Hematopoietic multipotent progenitor cell treated with erythropoietin and hydrocortisone succinate and interleukin-3 and kit ligand, for 4 days (in vitro differentiated cells): ENCODE results near the gene RYR2.
"Not testable (repeated sequence)": the region's sequence is repeated elsewhere in the genome, so short reads cannot be mapped to it uniquely, and the experiment has no call there.

Experiments
- DNase-seq: peaks from one replicate; pipeline ENCODE4 v3.0.0-alpha.2; 2015

Gene RYR2

DNA sequence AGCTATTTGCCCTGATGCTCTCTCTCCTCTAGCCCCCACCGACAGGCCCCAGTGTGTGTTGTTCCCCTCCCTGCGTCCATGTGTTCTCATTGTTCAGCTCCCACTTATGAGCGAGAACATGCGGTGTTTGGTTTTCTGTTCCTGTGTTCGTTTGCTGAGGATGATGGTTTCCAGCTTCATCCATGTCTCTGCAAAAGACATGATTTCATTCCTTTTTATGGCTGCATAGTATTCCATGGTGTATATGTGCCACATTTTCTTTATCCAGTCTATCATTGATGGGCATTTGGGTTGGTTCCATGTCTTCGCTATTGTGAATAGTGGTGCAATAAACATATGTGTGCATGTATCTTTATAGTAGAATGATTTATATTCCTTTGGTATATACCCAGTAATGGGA is 110.0 kb downstream of the RYR2 start:
- DNase-seq: not testable (repeated sequence)

DNA sequence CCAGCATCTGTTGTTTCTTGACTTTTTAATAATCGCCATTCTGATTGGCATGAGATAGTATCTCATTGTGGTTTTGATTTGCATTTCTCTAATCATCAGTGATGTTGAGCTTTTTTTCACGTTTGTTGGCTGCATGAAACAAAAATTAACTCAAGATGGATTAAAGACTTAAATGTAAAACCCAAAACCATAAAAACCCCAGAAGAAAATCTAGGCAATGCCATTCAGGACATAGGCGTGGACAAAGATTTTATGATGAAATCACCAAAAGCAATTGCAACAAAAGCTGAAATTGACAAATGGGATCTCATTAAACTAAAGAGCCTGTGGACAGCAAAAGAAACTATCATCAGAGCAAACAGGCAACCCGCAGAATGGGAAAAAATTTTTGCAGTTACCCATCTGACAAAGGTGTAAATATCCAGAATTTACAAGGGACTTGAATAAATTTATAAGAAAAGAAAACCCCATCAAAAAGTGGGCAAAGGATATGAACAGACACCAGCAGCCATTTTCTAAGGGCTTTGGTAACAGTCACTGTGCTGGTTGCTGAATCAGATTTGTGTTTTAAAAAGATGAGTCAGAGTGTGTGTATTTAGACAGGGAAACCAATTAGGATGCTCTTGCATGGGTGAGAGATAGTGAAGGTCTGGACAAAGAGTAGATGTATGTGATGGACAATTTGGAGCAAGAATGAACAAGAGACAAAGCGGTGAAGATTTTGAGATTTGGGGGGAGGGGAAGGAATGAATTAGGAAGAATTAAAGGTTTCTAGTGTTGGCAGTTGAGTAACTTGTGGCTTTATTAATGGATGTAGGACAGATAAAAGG is 110.7 kb downstream of the RYR2 start:
- no peak for DNase-seq

- no peak for DNase-seq
Observed at GRCh38 chr1:237154157-237154556, 112.2 kb downstream of the RYR2 start.

DNA sequence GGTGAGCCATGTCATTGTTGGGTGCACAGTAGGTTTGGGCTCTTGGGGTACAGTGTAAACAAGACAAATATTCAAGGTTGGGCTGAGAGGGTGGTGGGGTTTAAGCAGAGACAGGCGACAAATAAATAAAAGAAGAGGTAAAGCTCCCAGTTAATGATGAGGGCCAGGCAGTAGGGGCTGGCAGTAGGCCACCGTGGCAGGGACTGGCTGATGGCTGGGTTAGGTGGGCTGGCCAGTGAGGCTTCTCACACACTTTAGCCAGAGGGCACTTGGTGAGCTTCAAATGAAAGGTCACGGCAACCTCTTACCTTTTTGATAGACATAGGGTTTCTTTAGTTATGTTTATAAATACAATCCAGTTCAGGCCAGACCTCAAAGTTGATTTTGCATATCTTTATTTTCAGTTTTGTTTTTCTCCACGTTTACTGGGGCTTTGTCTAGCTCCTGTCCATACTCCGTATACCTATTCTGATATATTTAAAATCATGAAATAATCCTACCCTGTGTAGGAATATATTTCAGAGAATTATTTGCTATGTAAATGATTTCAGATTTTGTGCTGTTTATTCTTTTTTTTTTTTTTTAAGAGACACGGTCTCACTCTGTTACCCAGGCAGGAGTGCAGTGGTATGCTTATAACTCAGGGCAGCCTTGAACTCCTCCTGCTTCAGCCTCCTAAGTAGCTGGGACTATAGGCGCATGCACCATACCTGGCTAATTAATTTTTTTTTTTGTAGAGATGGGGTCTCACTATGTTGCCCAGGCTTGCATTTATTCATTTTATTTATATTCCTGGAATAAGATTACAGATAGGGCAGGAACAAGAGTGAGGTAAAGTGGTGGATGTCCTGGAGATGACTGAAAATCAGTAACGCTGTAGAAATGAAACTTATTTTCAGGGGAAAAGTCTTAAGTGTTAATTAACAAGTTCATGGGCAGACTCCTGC is 122.7 kb downstream of the RYR2 start:
- DNase-seq: no peak

DNA sequence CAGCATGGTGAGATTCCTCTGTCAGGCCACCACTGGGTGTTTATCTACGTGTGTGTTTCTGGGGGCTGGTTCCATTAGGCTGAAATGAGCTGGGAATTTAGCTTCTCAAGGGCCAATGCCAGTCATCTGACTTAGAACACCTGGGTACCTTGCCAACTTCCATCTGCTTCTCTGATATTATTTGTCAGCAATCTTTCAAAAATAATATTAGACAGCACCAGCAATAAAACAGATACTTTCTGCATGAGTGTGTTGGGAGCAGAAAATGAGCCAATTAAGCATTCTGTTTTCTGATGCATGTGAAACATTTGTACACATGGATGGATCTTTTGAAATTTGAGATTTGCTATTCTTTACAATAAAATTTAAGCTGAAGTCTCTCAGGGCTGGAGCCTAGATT is 124.1 kb downstream of the RYR2 start:
- no peak for DNase-seq

- no peak for DNase-seq
Observed at GRCh38 chr1:237166593-237167101, 124.7 kb downstream of the RYR2 start.

- DNase-seq: no peak
Observed at GRCh38 chr1:237170149-237170548, 128.2 kb downstream of the RYR2 start.

- no peak for DNase-seq
Observed at GRCh38 chr1:237171454-237172117, 129.6 kb downstream of the RYR2 start.

DNA sequence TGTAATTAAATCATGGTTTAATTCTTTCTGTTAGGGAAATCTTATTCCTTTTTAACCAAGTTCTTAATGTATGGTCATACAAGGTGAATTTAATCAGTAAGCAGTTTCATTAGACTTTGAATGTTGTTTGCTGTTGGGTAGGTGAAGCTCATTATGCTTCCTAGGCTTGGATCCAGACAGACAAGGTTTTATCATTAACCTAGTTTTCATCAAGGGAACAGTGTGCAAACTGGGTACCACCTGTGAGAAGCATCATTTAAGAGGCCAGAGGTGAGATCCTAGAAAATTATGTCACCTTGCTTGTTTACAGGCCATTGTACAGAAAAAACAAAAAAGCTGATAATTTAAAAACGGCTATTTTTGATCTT is 130.1 kb downstream of the RYR2 start:
- no peak for DNase-seq

- DNase-seq: no peak
Observed at GRCh38 chr1:237179503-237179902, 137.5 kb downstream of the RYR2 start.

- DNase-seq: no peak
Observed at GRCh38 chr1:237180256-237180655, 138.3 kb downstream of the RYR2 start.

DNA sequence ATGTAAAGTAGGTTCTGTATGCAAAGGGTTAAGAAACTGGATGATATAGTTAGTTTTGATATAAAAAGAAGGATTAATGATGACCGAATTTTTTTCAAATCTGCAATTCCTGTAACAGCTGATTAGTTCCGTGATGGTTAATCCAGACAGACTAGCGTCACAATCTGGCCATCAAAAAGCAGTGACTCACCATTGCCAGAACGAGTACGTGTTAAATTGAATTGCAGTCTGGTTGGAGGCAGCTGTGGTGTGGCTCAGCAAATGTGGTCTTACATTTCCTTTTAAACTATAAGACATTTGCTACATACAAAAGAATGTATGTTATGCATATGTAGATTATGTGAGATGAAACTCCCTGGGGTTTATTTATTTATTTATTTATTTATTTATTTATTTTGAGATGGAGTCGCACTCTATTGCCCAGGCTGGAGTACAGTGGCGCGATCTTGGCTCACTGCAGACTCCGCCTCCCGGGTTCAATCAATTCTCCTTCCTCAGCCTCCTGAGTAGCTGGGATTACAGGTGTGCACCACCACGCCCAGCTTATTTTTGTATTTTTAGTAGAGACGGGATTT is 139.8 kb downstream of the RYR2 start:
- no peak for DNase-seq

DNA sequence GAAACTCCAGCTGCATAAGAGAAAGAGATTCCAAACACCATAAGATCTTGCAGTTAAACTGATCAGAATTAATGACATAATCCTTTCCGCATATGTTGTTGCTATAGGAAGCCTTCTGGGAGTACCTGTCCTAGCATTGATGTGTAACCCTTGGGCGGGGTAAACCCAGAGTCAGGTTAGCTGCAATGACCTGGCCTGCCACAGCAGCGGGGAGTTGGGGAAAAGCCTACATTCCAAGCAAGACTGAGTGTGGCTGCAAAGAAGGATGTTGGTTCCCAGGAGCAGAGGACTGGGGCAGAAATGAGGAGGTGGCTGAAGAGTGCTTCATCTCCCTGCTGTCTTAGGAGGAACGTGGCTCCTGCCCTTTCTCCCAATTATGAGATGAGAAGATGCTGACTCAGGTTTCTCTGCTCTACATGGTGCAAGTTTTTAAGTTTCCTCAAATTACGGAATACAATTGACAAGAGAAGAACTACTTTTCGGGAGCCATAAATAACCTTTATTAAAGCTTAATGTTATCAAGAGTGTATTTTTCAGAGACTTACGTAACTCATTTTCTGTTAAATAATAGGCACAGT is 142.1 kb downstream of the RYR2 start:
- DNase-seq: no peak

GRCh38 chr1:237186675-237187074 is 144.7 kb downstream of the RYR2 start:
- DNase-seq: no peak

DNA sequence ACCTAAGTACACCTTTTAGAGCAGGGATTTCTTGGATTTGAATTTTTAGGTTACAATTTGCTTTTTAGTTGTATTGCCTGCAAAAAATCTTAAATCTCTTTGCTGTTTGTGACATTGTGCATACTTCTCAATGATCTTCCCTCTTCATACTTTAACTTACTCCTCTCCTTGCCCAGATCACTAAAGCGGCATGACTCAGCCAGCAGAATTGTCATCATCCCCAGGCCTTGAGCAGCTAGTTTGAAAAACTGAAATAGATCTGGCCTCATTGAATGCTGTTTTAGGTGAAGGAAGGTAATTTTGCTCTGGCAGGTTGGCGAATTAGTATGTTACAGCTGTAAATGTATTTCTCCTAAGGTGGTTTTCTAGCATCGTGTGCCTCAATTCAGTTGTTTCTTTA is 145.9 kb downstream of the RYR2 start:
- DNase-seq: no peak

- DNase-seq: no peak
Observed at GRCh38 chr1:237191403-237191802, 149.4 kb downstream of the RYR2 start.

- no peak for DNase-seq
Observed at GRCh38 chr1:237197470-237198425, 155.8 kb downstream of the RYR2 start.

- DNase-seq: no peak
Observed at GRCh38 chr1:237199026-237199425, 157.0 kb downstream of the RYR2 start.

DNA sequence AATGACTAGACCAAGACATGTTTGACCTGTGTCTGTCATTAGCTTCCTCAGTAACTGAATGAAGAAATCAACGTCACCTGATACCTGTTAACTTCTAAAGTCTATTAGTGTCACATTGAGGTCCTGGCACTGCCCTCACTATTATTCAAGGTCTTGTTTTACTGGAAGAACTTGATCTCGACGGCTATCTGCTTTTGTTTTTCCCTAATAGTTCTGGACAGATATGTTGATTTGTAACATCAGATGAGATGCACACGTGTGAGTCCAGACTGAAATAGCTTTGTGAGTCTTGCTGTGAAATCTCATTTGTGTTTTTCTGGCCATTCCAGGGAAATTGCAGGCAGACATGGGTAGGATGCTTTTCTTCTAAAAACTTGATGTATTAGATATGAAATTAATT is 159.2 kb downstream of the RYR2 start:
- no peak for DNase-seq

DNA sequence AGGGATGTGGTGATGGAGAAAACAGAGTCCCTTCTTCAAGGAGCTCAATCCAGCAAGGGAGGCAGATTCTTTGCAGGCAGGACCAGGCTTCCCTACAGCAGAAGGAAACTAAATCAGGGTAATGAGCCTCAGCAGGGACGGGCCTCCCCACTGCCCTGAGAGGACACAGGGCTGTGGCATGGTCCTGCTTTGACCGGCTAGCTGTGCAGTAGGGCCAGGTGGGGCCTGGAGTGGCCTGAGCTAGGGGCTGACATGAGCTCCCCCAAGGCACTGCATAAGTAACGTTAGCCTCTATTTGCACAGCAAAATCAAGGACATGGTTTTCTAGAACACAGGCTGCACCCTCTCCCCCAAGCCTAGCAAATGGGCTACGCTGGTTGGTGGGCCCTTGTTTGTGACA is 162.9 kb downstream of the RYR2 start:
- DNase-seq: no peak

DNA sequence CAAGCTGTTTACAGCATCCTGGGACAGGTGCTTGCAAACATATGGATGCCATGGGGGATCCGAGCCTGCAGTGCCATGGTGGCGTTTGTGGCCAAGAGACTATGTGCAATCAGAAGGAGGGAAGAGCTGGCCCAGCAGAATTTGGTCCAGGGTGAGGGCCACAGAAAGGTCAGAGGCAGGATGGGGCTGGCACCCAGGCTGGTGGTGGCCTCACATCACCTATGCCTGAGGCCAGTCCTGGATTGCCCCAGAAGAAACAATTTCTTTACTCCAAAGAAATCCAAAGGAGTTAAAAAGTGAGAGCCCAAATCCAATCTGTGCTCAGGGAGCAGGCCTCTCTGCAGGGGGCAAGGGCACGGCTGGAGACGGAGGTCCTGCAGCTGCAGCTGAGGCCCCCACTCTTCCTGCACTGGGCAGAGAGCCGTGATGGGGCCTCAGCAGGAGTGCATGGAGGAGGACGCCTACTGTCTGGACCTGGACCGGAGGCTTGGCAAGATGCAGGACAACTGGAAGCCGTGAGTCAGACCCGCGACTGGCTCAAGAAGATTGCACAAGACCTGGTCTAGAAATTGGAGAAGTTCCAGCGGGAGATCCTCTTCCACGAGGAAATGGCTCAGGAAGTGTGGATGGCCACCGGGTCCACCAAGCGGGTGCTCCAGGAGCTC is 163.5 kb downstream of the RYR2 start:
- DNase-seq: no peak
